ENCODE results near the gene AUTS2. TPM values are rescaled to one million over a fixed set of nuclear protein-coding genes. Genes with fewer than 3 reads are reported as not detected.

Gene AUTS2
- total RNA-seq, 1 experiment from 2014 or later, result 42.1 TPM

GRCh38 chr7:70288781-70289456, 690.6 kb downstream of the AUTS2 start:
- CTCF ChIA-PET, result no interaction called here

DNA sequence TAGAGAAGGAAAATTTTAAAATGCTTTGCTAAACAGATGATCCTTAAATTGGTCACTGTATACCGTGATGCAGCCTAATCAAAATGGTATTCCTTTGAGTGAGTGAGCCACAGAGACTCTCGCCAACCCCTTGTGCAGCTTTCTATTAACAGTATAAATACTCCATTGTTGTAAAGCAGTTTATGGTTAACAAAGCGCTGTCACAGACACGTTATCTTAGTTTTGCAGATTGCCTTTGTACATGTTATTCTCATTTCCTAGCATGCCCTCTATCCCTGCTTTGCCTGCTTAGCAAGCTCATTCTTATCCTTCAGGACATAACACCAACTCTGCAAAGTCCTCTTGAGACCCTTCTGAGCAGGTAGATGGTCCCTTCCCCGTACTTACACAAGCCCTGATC, 694.4 kb downstream of the AUTS2 start:
- ChIA-PET POLR2A (ENCODE audit: low non-redundant PET) (no interaction called here), CTCF (no interaction called here)
- no TSS peak for BruUV-seq (replicated peaks)
- H3K9me3 ChIP-seq (ENCODE audit: low read depth, low read length, poor library complexity, severe bottlenecking), result no peaks in the 10 kb centered on the region
- H3K36me3 ChIP-seq (ENCODE audit: insufficient read depth, low read length, poor library complexity, severe bottlenecking), result no peaks in the 10 kb centered on the region
- intact Hi-C loops (cut with micrococcal nuclease; ENCODE audit: unreplicated experiment), result no loop called here
- no peak for DNase-seq (ENCODE audit: low spot score)
- no peaks in the 10 kb centered on the region for H3K4me1 ChIP-seq (ENCODE audit: insufficient read depth, low read length, poor library complexity, severe bottlenecking)
- H3K27me3 ChIP-seq (replicated peaks; ENCODE audit: insufficient read depth, low read depth, low read length, poor library complexity), result no peaks in the 10 kb centered on the region
- no peak for TF ChIP-seq EZH2 (IDR thresholded peaks at IDR 0.05; ENCODE audit: borderline replicate concordance, low read depth, low read length, poor library complexity, severe bottlenecking)
- no peak overlapping the region for H3K4me3 ChIP-seq (ENCODE audit: low read depth, low read length, poor library complexity, severe bottlenecking)
- no peak overlapping the region for H3K27ac ChIP-seq (ENCODE audit: low read depth, low read length, poor library complexity, severe bottlenecking)

More at GRCh38 chr7:70288781-70289456, 690.6 kb downstream of the AUTS2 start:
- TF ChIP-seq EZH2 (IDR thresholded peaks at IDR 0.05; ENCODE audit: borderline replicate concordance, low read depth, low read length, poor library complexity, severe bottlenecking), result no peak
- TF ChIP-seq, protein P1, sequence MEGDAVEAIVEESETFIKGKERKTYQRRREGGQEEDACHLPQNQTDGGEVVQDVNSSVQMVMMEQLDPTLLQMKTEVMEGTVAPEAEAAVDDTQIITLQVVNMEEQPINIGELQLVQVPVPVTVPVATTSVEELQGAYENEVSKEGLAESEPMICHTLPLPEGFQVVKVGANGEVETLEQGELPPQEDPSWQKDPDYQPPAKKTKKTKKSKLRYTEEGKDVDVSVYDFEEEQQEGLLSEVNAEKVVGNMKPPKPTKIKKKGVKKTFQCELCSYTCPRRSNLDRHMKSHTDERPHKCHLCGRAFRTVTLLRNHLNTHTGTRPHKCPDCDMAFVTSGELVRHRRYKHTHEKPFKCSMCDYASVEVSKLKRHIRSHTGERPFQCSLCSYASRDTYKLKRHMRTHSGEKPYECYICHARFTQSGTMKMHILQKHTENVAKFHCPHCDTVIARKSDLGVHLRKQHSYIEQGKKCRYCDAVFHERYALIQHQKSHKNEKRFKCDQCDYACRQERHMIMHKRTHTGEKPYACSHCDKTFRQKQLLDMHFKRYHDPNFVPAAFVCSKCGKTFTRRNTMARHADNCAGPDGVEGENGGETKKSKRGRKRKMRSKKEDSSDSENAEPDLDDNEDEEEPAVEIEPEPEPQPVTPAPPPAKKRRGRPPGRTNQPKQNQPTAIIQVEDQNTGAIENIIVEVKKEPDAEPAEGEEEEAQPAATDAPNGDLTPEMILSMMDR (conservative IDR thresholded peaks at IDR 0.05; ENCODE audit: low read depth, low read length), result no peak
- Histone ChIP-seq H3K9me3 (ENCODE audit: low read depth, low read length, poor library complexity, severe bottlenecking) (no peaks in the 10 kb centered on the region), H3K36me3 (ENCODE audit: insufficient read depth, low read length, poor library complexity, severe bottlenecking) (no peaks in the 10 kb centered on the region), H3K4me3 (ENCODE audit: low read depth, low read length, poor library complexity, severe bottlenecking) (no peak overlapping the region), H3K27me3 (replicated peaks; ENCODE audit: insufficient read depth, low read depth, low read length, poor library complexity) (no peaks in the 10 kb centered on the region), H3K4me1 (ENCODE audit: insufficient read depth, low read length, poor library complexity, severe bottlenecking) (no peaks in the 10 kb centered on the region), H3K27ac (ENCODE audit: low read depth, low read length, poor library complexity, severe bottlenecking) (no peak overlapping the region)
- BruUV-seq (replicated peaks), result no TSS peak
- POLR2A ChIA-PET (ENCODE audit: low non-redundant PET), result no interaction called here
- intact Hi-C loops (cut with micrococcal nuclease; ENCODE audit: unreplicated experiment), result no loop called here
- DNase-seq (ENCODE audit: low spot score), result no peak

DNA sequence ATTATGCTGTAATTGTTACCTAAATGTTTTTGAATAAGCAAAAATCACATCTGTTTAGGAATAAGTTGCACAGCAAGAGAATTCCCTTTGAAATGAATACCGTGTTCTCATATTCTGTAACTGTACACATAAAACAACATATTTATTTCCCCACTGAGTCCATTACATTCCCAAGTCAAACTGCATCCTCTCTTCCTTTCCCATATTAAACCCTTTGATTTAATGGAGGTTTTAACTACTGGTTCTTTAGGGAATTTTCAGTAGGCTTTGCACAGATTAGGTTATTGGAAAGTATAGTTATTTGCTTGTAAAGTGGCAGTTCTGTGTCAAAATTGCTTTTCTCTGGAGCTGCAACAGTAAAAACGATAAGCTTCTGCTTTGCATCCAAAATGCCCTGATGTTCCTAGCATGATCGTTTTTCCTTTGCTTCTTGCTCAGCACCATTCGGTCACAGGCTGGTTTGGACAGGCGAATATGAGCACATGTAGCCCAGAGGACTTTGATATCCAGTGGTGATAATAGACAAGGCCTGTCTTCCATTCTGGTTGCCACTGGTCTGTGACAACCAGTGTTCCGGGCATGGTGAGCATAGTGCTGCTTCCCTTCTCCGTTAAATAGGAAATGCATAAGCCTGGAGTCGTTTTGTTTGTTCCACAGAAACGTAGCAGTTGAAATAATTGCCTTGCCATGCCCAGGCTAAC, 696.1 kb downstream of the AUTS2 start:
- no peak for TF ChIP-seq EZH2 (IDR thresholded peaks at IDR 0.05; ENCODE audit: borderline replicate concordance, low read depth, low read length, poor library complexity, severe bottlenecking)
- TF ChIP-seq, protein P1 (conservative IDR thresholded peaks at IDR 0.05; ENCODE audit: low read depth, low read length), result no peak
- CTCF ChIA-PET, result no interaction called here
- Histone ChIP-seq H3K27me3 (replicated peaks; ENCODE audit: insufficient read depth, low read depth, low read length, poor library complexity) (no peaks in the 10 kb centered on the region), H3K36me3 (ENCODE audit: insufficient read depth, low read length, poor library complexity, severe bottlenecking) (no peaks in the 10 kb centered on the region), H3K9me3 (ENCODE audit: low read depth, low read length, poor library complexity, severe bottlenecking) (no peaks in the 10 kb centered on the region), H3K4me1 (ENCODE audit: insufficient read depth, low read length, poor library complexity, severe bottlenecking) (no peaks in the 10 kb centered on the region), H3K4me3 (ENCODE audit: low read depth, low read length, poor library complexity, severe bottlenecking) (no peak overlapping the region), H3K27ac (ENCODE audit: low read depth, low read length, poor library complexity, severe bottlenecking) (no peak overlapping the region)
- no peak for DNase-seq (ENCODE audit: low spot score)
- POLR2A ChIA-PET (ENCODE audit: low non-redundant PET), result no interaction called here
- BruUV-seq (replicated peaks), result no TSS peak
- intact Hi-C loops (cut with micrococcal nuclease; ENCODE audit: unreplicated experiment), result no loop called here

Data from A673 (cell line).